ENCODE data around the gene ABHD15.

DNA sequence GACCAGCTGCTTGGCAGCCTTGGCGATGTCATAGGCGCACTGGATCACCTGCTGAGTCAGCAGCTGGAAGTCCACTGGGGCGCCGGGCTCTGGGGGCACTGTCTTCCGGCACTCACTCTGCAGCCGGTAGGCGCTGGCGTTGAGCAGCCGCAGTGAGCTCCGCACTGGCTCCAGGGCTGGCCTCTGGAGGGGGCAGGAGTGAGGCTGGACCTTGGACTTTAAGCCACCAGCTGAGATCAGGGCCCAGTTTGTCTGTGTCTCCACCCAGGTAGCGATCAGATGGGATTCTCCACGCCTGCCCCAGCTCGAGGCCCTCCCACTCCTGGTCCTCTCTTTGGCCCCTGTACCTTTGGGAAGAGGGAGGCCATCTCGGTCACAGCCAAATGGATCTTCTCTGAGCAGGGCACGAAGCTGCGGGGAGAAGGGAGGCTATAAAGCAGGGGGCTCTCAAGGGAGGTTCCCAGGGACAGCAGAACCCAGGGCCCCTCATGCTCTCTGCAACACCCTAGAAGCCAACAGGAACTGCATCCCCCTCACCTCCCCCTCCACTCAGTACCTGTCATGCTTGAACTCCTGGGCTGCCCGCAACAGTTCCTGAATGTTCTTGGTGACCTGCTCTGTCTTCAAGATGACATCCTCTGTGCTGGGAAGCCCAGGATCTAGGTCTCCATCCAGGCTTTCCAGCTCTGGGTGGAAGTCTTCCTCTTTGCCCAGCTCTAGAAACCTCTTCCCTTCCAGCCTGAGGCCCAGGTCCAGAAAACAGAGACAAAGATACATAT, 8.1 kb upstream of the ABHD15 start:
- no peak for TF ChIP-seq CTCF (IDR thresholded peaks at IDR 0.05)
- TF ChIP-seq POLR2AphosphoS5 (IDR thresholded peaks at IDR 0.05), result no peak
